Ureter (tissue), 1 donor: ENCODE results near the gene MRPL52. TPM values are rescaled to one million over a fixed set of nuclear protein-coding genes. Genes with fewer than 3 reads are reported as not detected.
A peak's percentile ranks its signal among the peaks of the same experiment; 100 is the strongest.
"Not testable (repeated sequence)": the region's sequence is repeated elsewhere in the genome, so short reads cannot be mapped to it uniquely, and the experiment has no call there.

Experiments
- DNase-seq: peaks from one replicate; pipeline ENCODE4 v3.0.0-alpha.2; 2020; ENCODE audit warnings: low spot score
- total RNA-seq: library from RNA; stranded (reverse); gene quantifications from one replicate; pipeline ENCODE4 v1.2.4, GENCODE V29; 2023
- donor health status: DM: yes; HTN: yes; CAD: no.

The MRPL52 gene
- 77.8 TPM for total RNA-seq

- peak; percentile 93 for DNase-seq
Measured at GRCh38 chr14:22829661-22830442, at the start of gene MRPL52. TSS of gene MRPL52 (plus strand) at chr14:22829887. CDS start at chr14:22829913, 26 bp downstream.

GRCh38 chr14:22780105-22780679 is 49.5 kb upstream of the MRPL52 start:
- no peak for DNase-seq

GRCh38 chr14:22780941-22781300 is 48.8 kb upstream of the MRPL52 start:
- no peak for DNase-seq

- no peak for DNase-seq
Measured at GRCh38 chr14:22781301-22781991, 48.2 kb upstream of the MRPL52 start.

GRCh38 chr14:22786685-22787084 is 43.0 kb upstream of the MRPL52 start:
- no peak for DNase-seq

GRCh38 chr14:22791301-22791700 is 38.4 kb upstream of the MRPL52 start:
- DNase-seq, result no peak

- DNase-seq, result no peak
Measured at GRCh38 chr14:22792158-22792557, 37.5 kb upstream of the MRPL52 start.

GRCh38 chr14:22793550-22793949 is 36.1 kb upstream of the MRPL52 start:
- not testable (repeated sequence) for DNase-seq

- DNase-seq, result no peak
Measured at GRCh38 chr14:22793976-22794375, 35.7 kb upstream of the MRPL52 start.

- no peak for DNase-seq
Measured at GRCh38 chr14:22794551-22794951, 35.1 kb upstream of the MRPL52 start.

GRCh38 chr14:22796087-22796707 is 33.5 kb upstream of the MRPL52 start:
- no peak for DNase-seq

- no peak for DNase-seq
Measured at GRCh38 chr14:22797017-22797917, 32.4 kb upstream of the MRPL52 start.

GRCh38 chr14:22798528-22798927 is 31.2 kb upstream of the MRPL52 start:
- DNase-seq, result no peak

GRCh38 chr14:22800346-22800745 is 29.3 kb upstream of the MRPL52 start:
- no peak for DNase-seq

- no peak for DNase-seq
Measured at GRCh38 chr14:22801716-22802115, 28.0 kb upstream of the MRPL52 start.

GRCh38 chr14:22802860-22803686 is 26.6 kb upstream of the MRPL52 start:
- no peak for DNase-seq

- no peak for DNase-seq
Measured at GRCh38 chr14:22803687-22803974, 26.1 kb upstream of the MRPL52 start.

GRCh38 chr14:22805235-22805634 is 24.5 kb upstream of the MRPL52 start:
- DNase-seq, result not testable (repeated sequence)

GRCh38 chr14:22807432-22808087 is 22.1 kb upstream of the MRPL52 start:
- DNase-seq, result no peak
